ENCODE data around the gene MAPKAP1. TPM values are rescaled to one million over a fixed set of nuclear protein-coding genes. Genes with fewer than 3 reads are reported as not detected.
A peak's percentile ranks its signal among the peaks of the same experiment; 100 is the strongest.

The MAPKAP1 gene
- total RNA-seq, 1 donor from 2014 or later, result 70.7 TPM

GRCh38 chr9:125486576-125486975 is 220.4 kb downstream of the MAPKAP1 start:
- intact Hi-C loops (cut with DNase I), result no loop called here
- Histone ChIP-seq H3K4me1 (peaks cover 24% of the 10 kb centered on the region), H3K36me3 (peaks cover 0 to 3% of the 10 kb centered on the region in 2 donors), H3K27ac (peak overlapping the region; percentile 78), H3K9me3 (no peaks in the 10 kb centered on the region), H3K27me3 (no peaks in the 10 kb centered on the region), H3K4me3 (no peak overlapping the region)
- TF ChIP-seq POLR2A (IDR thresholded peaks at IDR 0.05) (no peak), POLR2AphosphoS5 (IDR thresholded peaks at IDR 0.05; ENCODE audit: insufficient read depth in 1 of 2, low read depth in 1 of 2) (no peak), CTCF (IDR thresholded peaks at IDR 0.05) (no peak)
- no peak for DNase-seq (ENCODE audit: extremely low spot score in 2 of 2)

DNA sequence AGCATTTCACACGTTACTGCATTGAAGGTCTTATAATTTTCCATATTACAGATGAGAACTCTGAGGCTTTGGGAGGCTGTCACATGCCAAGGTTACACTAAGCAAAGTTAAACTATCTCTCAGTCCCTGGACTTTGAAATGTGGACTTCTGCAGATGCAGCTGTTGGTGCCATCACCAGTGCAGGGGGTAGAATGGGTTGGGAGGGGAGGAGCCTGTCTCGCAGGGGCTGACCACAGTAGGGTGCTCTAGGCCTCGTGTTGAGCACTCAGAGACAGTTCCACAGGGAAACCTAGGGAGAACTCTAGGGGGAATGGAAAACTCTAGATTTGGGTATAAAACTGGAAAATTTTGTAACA is 220.9 kb downstream of the MAPKAP1 start:
- H3K9me3 ChIP-seq, result no peaks in the 10 kb centered on the region
- DNase-seq (ENCODE audit: extremely low spot score in 2 of 2), result no peak
- intact Hi-C loops (cut with DNase I), result no loop called here
- peaks cover 24% of the 10 kb centered on the region for H3K4me1 ChIP-seq
- peaks cover 0 to 7% of the 10 kb centered on the region in 2 donors for H3K36me3 ChIP-seq
- TF ChIP-seq CTCF (IDR thresholded peaks at IDR 0.05) (no peak), POLR2A (IDR thresholded peaks at IDR 0.05) (no peak), POLR2AphosphoS5 (IDR thresholded peaks at IDR 0.05; ENCODE audit: insufficient read depth in 1 of 2, low read depth in 1 of 2) (no peak)
- H3K27me3 ChIP-seq, result no peaks in the 10 kb centered on the region
- H3K4me3 ChIP-seq, result no peak overlapping the region
- peak overlapping the region; percentile 78 for H3K27ac ChIP-seq

GRCh38 chr9:125485471-125486151 is 221.4 kb downstream of the MAPKAP1 start:
- H3K36me3 ChIP-seq, result peaks cover 0 to 11% of the 10 kb centered on the region in 2 donors
- no peak overlapping the region for H3K4me3 ChIP-seq
- peak overlapping the region; percentile 78 for H3K27ac ChIP-seq
- no peaks in the 10 kb centered on the region for H3K27me3 ChIP-seq
- TF ChIP-seq CTCF (IDR thresholded peaks at IDR 0.05) (no peak), POLR2AphosphoS5 (IDR thresholded peaks at IDR 0.05; ENCODE audit: insufficient read depth in 1 of 2, low read depth in 1 of 2) (no peak), POLR2A (IDR thresholded peaks at IDR 0.05) (no peak)
- intact Hi-C loops (cut with DNase I), result no loop called here
- H3K9me3 ChIP-seq, result no peaks in the 10 kb centered on the region
- DNase-seq (ENCODE audit: extremely low spot score in 2 of 2), result no peak
- H3K4me1 ChIP-seq, result peaks cover 24% of the 10 kb centered on the region

DNA sequence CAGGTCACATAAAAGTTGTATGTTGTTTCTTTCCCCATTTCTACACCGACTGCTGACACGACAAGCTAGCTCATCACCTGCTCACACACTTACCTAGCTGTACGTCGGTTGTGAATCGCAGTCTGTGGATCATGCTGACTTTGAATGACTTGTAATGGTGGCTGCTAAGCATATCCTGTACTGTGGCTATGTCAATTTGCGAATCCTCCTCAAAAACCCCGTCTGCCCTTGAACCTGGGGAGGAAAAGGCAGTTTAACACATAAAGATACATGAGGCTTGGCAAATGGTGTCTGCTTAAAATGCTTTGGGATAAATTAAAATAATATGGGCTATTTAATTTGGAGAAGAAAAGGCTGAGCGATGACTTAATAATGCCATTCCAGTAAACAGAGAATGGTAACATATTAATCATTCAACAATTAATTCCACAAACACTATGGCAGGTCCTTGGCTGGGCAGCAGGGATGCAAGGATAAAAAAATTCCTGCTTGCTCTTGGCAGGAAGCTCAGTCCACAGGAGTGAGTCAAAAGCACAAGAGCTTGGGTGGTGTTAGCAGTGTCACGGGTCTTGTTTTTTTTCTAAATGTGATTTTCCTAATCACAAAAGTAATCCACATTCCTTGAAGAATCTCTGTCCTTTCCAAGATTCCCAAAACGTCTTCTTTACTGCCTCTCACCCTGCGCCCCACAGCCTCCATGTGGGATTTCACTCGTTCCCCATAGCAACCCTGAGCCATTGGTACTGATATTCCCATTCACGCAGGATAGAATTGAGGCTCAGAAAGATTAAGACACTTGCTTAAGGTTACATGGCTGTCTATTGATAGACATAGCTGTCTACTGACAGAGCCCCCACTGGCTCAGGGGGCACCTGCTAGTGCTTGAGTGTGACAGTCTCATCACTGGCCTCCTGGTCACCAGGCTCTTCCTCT is 222.4 kb downstream of the MAPKAP1 start:
- H3K4me1 ChIP-seq, result peaks cover 24% of the 10 kb centered on the region
- H3K9me3 ChIP-seq, result no peaks in the 10 kb centered on the region
- no peak for TF ChIP-seq POLR2A (IDR thresholded peaks at IDR 0.05)
- peak; percentile 29 to 61 for TF ChIP-seq POLR2AphosphoS5 (IDR thresholded peaks at IDR 0.05; ENCODE audit: insufficient read depth in 1 of 2, low read depth in 1 of 2)
- intact Hi-C loops (cut with DNase I), result no loop called here
- DNase-seq (ENCODE audit: extremely low spot score in 2 of 2), result no peak
- H3K27ac ChIP-seq, result peak overlapping the region; percentile 78
- H3K4me3 ChIP-seq, result peak overlapping the region; percentile 19 to 31
- peaks cover 0 to 11% of the 10 kb centered on the region in 2 donors for H3K36me3 ChIP-seq
- H3K27me3 ChIP-seq, result no peaks in the 10 kb centered on the region

- Histone ChIP-seq H3K4me1 (peaks cover 24% of the 10 kb centered on the region), H3K9me3 (no peaks in the 10 kb centered on the region), H3K36me3 (peaks cover 0 to 11% of the 10 kb centered on the region in 2 donors), H3K27ac (peak overlapping the region; percentile 74), H3K4me3 (peak overlapping the region; percentile 19 to 31), H3K27me3 (no peaks in the 10 kb centered on the region)
- intact Hi-C loops (cut with DNase I), result no loop called here
- DNase-seq (ENCODE audit: extremely low spot score in 2 of 2), result no peak
- TF ChIP-seq POLR2A (IDR thresholded peaks at IDR 0.05), result no peak
- no peak for TF ChIP-seq CTCF (IDR thresholded peaks at IDR 0.05)
- no peak for TF ChIP-seq POLR2AphosphoS5 (IDR thresholded peaks at IDR 0.05; ENCODE audit: insufficient read depth in 1 of 2, low read depth in 1 of 2)
These were observed 223.3 kb downstream of the MAPKAP1 start for GRCh38 chr9:125483697-125484096.

Measured in vagina (tissue), 2 donors.